Coronary artery (tissue), 2 donors: ENCODE measurements around the gene SEMA5A.

Experiments
- DNase-seq: peaks from one replicate; pipeline ENCODE4 v3.0.0-alpha.2; 2017; ENCODE audit warnings: low spot score
- H3K27ac ChIP-seq, 2 donors: fragments of 200-600 bp; sonication (generic); one replicate each; pipeline ENCODE4 v1.5.1; 2016 to 2019
- H3K4me3 ChIP-seq: fragments of 200-600 bp; sonication (generic); 2 replicates; pipeline ENCODE4 v1.5.1; 2016; ENCODE audit warnings: mild to moderate bottlenecking, moderate library complexity
- CTCF ChIP-seq: fragments of 200-600 bp; sonication (generic); IDR thresholded peaks from one replicate; pipeline ENCODE4 v1.5.1; 2019; ENCODE audit warnings: antibody characterized with exemption

SEMA5A gene

GRCh38 chr5:9533096-9533495 lies 12.8 kb downstream of the SEMA5A start:
- no peak overlapping the region for H3K4me3 ChIP-seq
- TF ChIP-seq CTCF: no peak
- no peak for DNase-seq
- H3K27ac ChIP-seq: peak overlapping the region in 1 of 2 donors; percentile 47

- DNase-seq: no peak
- TF ChIP-seq CTCF: no peak
- H3K27ac ChIP-seq: no peak overlapping the region
- no peak overlapping the region for H3K4me3 ChIP-seq
These were observed 16.4 kb downstream of the SEMA5A start for GRCh38 chr5:9529513-9529912.

- peak; percentile 63 for DNase-seq
- Histone ChIP-seq H3K27ac (no peak overlapping the region), H3K4me3 (no peak overlapping the region)
- TF ChIP-seq CTCF: no peak
These were observed 16.8 kb downstream of the SEMA5A start for GRCh38 chr5:9529041-9529480.

GRCh38 chr5:9524941-9525340 lies 20.9 kb downstream of the SEMA5A start:
- TF ChIP-seq CTCF: no peak
- DNase-seq: no peak
- Histone ChIP-seq H3K4me3 (no peak overlapping the region), H3K27ac (no peak overlapping the region)

- Histone ChIP-seq H3K4me3 (no peak overlapping the region), H3K27ac (no peak overlapping the region)
- no peak for DNase-seq
- TF ChIP-seq CTCF: no peak
These were observed 22.6 kb downstream of the SEMA5A start for GRCh38 chr5:9523090-9523823.

GRCh38 chr5:9519537-9519936 lies 26.3 kb downstream of the SEMA5A start:
- no peak overlapping the region for H3K27ac ChIP-seq
- TF ChIP-seq CTCF: no peak
- no peak for DNase-seq
- H3K4me3 ChIP-seq: no peak overlapping the region

GRCh38 chr5:9516591-9516990 lies 29.3 kb downstream of the SEMA5A start:
- no peak overlapping the region for H3K27ac ChIP-seq
- no peak for TF ChIP-seq CTCF
- no peak for DNase-seq
- H3K4me3 ChIP-seq: no peak overlapping the region
